ENCODE data around the gene ISCA2.

DNA sequence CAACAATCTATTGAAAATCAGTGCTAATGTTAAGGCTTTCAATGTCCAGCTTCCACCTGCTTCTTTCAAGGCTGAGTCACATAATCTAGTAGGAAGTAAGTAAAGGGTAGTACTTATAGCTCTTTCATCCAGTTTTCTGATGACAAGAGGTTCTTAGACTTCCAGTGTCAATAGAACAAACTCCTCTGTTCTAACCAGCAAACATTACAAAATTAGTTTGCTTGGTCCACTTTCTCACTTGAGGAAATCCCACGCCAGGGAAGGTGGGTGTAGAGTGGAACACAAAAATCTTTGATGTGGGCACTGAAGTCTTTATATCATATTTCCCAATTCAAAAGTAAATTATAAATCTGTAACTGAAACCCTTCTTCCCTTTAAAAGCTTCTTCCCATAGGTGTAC lies 3.1 kb upstream of the ISCA2 start:
- TF ChIP-seq, protein P1, sequence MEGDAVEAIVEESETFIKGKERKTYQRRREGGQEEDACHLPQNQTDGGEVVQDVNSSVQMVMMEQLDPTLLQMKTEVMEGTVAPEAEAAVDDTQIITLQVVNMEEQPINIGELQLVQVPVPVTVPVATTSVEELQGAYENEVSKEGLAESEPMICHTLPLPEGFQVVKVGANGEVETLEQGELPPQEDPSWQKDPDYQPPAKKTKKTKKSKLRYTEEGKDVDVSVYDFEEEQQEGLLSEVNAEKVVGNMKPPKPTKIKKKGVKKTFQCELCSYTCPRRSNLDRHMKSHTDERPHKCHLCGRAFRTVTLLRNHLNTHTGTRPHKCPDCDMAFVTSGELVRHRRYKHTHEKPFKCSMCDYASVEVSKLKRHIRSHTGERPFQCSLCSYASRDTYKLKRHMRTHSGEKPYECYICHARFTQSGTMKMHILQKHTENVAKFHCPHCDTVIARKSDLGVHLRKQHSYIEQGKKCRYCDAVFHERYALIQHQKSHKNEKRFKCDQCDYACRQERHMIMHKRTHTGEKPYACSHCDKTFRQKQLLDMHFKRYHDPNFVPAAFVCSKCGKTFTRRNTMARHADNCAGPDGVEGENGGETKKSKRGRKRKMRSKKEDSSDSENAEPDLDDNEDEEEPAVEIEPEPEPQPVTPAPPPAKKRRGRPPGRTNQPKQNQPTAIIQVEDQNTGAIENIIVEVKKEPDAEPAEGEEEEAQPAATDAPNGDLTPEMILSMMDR (IDR thresholded peaks at IDR 0.05; ENCODE audit: low read length): no peak
- TF ChIP-seq EZH2phosphoT487 (IDR thresholded peaks at IDR 0.05; ENCODE audit: low read length): no peak
